A549 (cell line): ENCODE data around the gene TDP1. TPM values are rescaled to one million over a fixed set of nuclear protein-coding genes. Genes with fewer than 3 reads are reported as not detected.

Experiments used
- ATAC-seq, 2 experiments: fragments of 200-7000 bp in 1 of 2; fragments of >200 bp in 1 of 2; cut with Nextera tagmentation in 1 of 2; cut with Tn5 transposase in 1 of 2; 3 replicates each; pipeline versions ENCODE4 v1.8.0 to v1.9.1; 2018 to 2020; ENCODE audit warnings: mild to moderate bottlenecking in 1 of 2, moderate library complexity in 1 of 2
- CTCF ChIA-PET: fragments of 300-600 bp; sonication (Branson Sonifier 250); formaldehyde crosslinking; extraction: SDS; loops from one replicate; lab custom pipeline; 2021; ENCODE audit warnings: antibody characterized with exemption, inconsistent platforms; lab: Yijun Ruan, JAX
- POLR2A ChIA-PET: fragments of 350-600 bp; formaldehyde crosslinking; extraction: SDS; loops from one replicate; lab custom pipeline; 2021; ENCODE audit warnings: antibody characterized with exemption, inconsistent platforms; lab: Yijun Ruan, JAX
- DNase-seq, 2 experiments: peaks; one replicate each; pipeline versions ENCODE4 v3.0.0 to v3.0.0-alpha.2; 2011 to 2016; ENCODE audit warnings: low read depth in 1 of 2, low spot score in 1 of 2
- FAIRE-seq: peaks from 2 replicates; lab custom pipeline; 2011; peaks lifted over from hg19 to GRCh38; lab: Jason Lieb, UNC
- H3K27ac ChIP-seq, 2 experiments: fragments of >200 bp; sonication (Bioruptor Twin); formaldehyde crosslinking; 3 replicates each; pipeline ENCODE4 v1.5.1; 2016 to 2017
- H3K4me1 ChIP-seq: fragments of >200 bp; sonication (Bioruptor Twin); formaldehyde crosslinking; 3 replicates; pipeline ENCODE4 v1.6.1; 2016
- H3K4me2 ChIP-seq: fragments of >200 bp; sonication (Bioruptor Twin); formaldehyde crosslinking; 3 replicates; pipeline ENCODE4 v1.6.1; 2016
- H3K4me3 ChIP-seq: fragments of >200 bp; sonication (Bioruptor Twin); formaldehyde crosslinking; 3 replicates; pipeline ENCODE4 v1.5.1; 2016
- H3K9me3 ChIP-seq: fragments of >200 bp; sonication (Bioruptor Twin); formaldehyde crosslinking; 3 replicates; pipeline ENCODE4 v1.6.1; 2016
- BHLHE40 ChIP-seq: IDR thresholded peaks from 2 replicates; pipeline ENCODE4 v1.6.1; 2012; ENCODE audit warnings: low read depth, low read length, inconsistent platforms
- CBX8 ChIP-seq: fragments of 200-600 bp; sonication (generic); IDR thresholded peaks from 2 replicates; pipeline ENCODE4 v1.6.1; 2016
- CHD2 ChIP-seq: fragments of 150-350 bp; IDR thresholded peaks from 2 replicates; pipeline ENCODE4 v1.6.1; 2014; ENCODE audit warnings: low read length; ENCODE audit not compliant: partially characterized antibody
- CHD4 ChIP-seq: fragments of 200-600 bp; sonication (generic); IDR thresholded peaks from 2 replicates; pipeline ENCODE4 v1.6.1; 2016; ENCODE audit warnings: antibody characterized with exemption, mild to moderate bottlenecking, borderline replicate concordance
- EP300 ChIP-seq, 2 experiments: fragments of >200 bp; sonication (Bioruptor Twin); formaldehyde crosslinking; IDR thresholded peaks; 2 replicates in 1 of 2; 3 replicates in 1 of 2; pipeline ENCODE4 v1.6.1; 2016 to 2017
- FOSL2 ChIP-seq, 2 experiments: fragments of 450-650 bp in 1 of 2; fragments of >200 bp in 1 of 2; sonication (Bioruptor Twin) in 1 of 2; formaldehyde crosslinking; IDR thresholded peaks; 2 replicates each; pipeline versions ENCODE4 v1.5.0 to v1.6.1; 2016 to 2020; ENCODE audit warnings: mild to moderate bottlenecking in 1 of 2, moderate library complexity in 1 of 2
- GATA3 ChIP-seq: IDR thresholded peaks from 2 replicates; pipeline ENCODE4 v1.6.1; 2012; ENCODE audit warnings: borderline replicate concordance
- HDAC2 ChIP-seq: fragments of 200-600 bp; sonication (generic); IDR thresholded peaks from 2 replicates; pipeline ENCODE4 v1.6.1; 2016
- HOXA7 ChIP-seq: fragments of 250-450 bp; sonication (Bioruptor Pico); IDR thresholded peaks from 2 replicates; pipeline ENCODE4 v1.5.0; 2020; ENCODE audit warnings: mild to moderate bottlenecking, moderate library complexity
- HOXB13 ChIP-seq: fragments of 250-450 bp; sonication (Bioruptor Pico); IDR thresholded peaks from 2 replicates; pipeline ENCODE4 v1.5.0; 2020; ENCODE audit warnings: low read depth, mild to moderate bottlenecking, moderate library complexity
- HOXB5 ChIP-seq: fragments of 250-450 bp; sonication (Bioruptor Pico); IDR thresholded peaks from 2 replicates; pipeline ENCODE4 v1.5.0; 2020; ENCODE audit warnings: mild to moderate bottlenecking, moderate library complexity
- JUN ChIP-seq, 2 experiments: fragments of >200 bp; sonication (Bioruptor Twin); formaldehyde crosslinking; IDR thresholded peaks; 2 replicates in 1 of 2; 3 replicates in 1 of 2; pipeline ENCODE4 v1.6.1; 2016 to 2017
- KDM5A ChIP-seq: fragments of 200-600 bp; sonication (generic); IDR thresholded peaks from 2 replicates; pipeline ENCODE4 v1.6.1; 2016; ENCODE audit warnings: antibody characterized with exemption, mild to moderate bottlenecking
- MAFK ChIP-seq: fragments of 450-650 bp; IDR thresholded peaks from 2 replicates; pipeline ENCODE4 v1.6.1; 2014; ENCODE audit not compliant: partially characterized antibody
- NFE2L2 ChIP-seq: fragments of 150-350 bp; conservative IDR thresholded peaks from 2 replicates; pipeline ENCODE4 v1.6.1; 2014; ENCODE audit warnings: low read length
- POLR2A ChIP-seq: IDR thresholded peaks from 2 replicates; pipeline ENCODE4 v1.6.1; 2012; ENCODE audit warnings: mild to moderate bottlenecking, low read length
- POLR2AphosphoS2 ChIP-seq: conservative IDR thresholded peaks from 2 replicates; pipeline ENCODE4 v1.6.1; 2012; ENCODE audit warnings: low read length, improper control_type of control experiment, inconsistent platforms
- RARB ChIP-seq: fragments of 250-450 bp; sonication (Bioruptor Pico); IDR thresholded peaks from 2 replicates; pipeline ENCODE4 v1.8.0; 2021; ENCODE audit warnings: mild to moderate bottlenecking, moderate library complexity
- SMC3 ChIP-seq: fragments of >200 bp; sonication (Bioruptor Twin); formaldehyde crosslinking; IDR thresholded peaks from 3 replicates; pipeline ENCODE4 v1.6.1; 2018; ENCODE audit warnings: inconsistent platforms
- TFCP2L1 ChIP-seq: fragments of 250-450 bp; sonication (Bioruptor Pico); IDR thresholded peaks from 2 replicates; pipeline ENCODE4 v1.5.0; 2021; ENCODE audit warnings: mild to moderate bottlenecking
- ZC3H11A ChIP-seq: fragments of 450-650 bp; IDR thresholded peaks from 2 replicates; pipeline ENCODE4 v1.6.1; 2014; ENCODE audit warnings: antibody characterized with exemption, mild to moderate bottlenecking
- WGBS: methylation state at CpG from one replicate; pipeline ENCODE4 v1.1.6; 2017; ENCODE audit errors: missing lambda C conversion rate; 5-methylcytosine and 5-hydroxymethylcytosine counted together
- polyA plus RNA-seq, 4 experiments: library from polyadenylated mRNA; depleted of rRNA in 3 of 4; stranded (reverse); fragments of >200 nt; fragmentation: RNase III in 1 of 4; extraction: RNeasy Plus Mini Kit Qiagen cat#74134 plus additional on column Dnase treatment in 1 of 4; gene quantifications; 2 replicates in 3 of 4; 3 replicates in 1 of 4; pipeline ENCODE4 v1.2.3, GENCODE V29; 2011 to 2017
- TF ChIP-seq, protein P1 (sequence below): IDR thresholded peaks from 2 replicates; pipeline ENCODE4 v1.6.1; 2012
- TF ChIP-seq, protein P2 (sequence below): fragments of >200 bp; sonication (Bioruptor Twin); formaldehyde crosslinking; IDR thresholded peaks from 3 replicates; pipeline ENCODE4 v1.6.1; 2016
- TF ChIP-seq, protein P3 (sequence below): fragments of 250-450 bp; sonication (Bioruptor Pico); IDR thresholded peaks from 2 replicates; pipeline ENCODE4 v1.5.0; 2020; ENCODE audit warnings: low read depth, mild to moderate bottlenecking, moderate library complexity
- TF ChIP-seq, protein P4 (sequence below): fragments of 250-450 bp; sonication (Bioruptor Pico); IDR thresholded peaks from 2 replicates; pipeline ENCODE4 v1.5.0; 2021; ENCODE audit warnings: mild to moderate bottlenecking, moderate library complexity, borderline replicate concordance

The TDP1 gene
- polyA plus RNA-seq, 2 of the 4 experiments (the other 2 are of a cell fraction): 15.2 to 21.6 TPM

DNA sequence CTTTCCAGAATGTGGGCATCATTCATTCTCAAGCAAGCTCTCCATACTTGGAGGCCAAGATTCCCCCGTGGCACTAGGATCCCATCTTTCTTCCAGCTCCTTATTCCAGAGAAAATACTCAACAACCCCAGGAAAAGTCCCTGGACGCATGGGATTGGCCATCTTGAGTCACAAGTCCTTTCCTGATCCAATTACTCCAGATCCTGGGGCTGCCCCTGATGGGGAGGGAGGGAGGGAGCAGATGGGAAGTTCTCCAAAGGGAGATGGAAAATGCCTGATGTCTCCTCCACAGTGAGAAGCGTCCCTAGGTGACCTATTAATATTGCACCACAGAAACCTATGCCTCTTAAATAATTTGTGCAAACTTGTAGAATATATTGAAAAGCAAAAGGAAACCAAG lies 93.7 kb downstream of the TDP1 start (continued):
- TF ChIP-seq POLR2AphosphoS2 (no peak), NFE2L2 (no peak), HOXA7 (CRISPR knock-in tag) (no peak), POLR2A (no peak)
- TF ChIP-seq, protein P1, sequence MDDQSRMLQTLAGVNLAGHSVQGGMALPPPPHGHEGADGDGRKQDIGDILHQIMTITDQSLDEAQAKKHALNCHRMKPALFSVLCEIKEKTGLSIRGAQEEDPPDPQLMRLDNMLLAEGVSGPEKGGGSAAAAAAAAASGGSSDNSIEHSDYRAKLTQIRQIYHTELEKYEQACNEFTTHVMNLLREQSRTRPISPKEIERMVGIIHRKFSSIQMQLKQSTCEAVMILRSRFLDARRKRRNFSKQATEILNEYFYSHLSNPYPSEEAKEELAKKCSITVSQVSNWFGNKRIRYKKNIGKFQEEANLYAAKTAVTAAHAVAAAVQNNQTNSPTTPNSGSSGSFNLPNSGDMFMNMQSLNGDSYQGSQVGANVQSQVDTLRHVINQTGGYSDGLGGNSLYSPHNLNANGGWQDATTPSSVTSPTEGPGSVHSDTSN: no peak

DNA sequence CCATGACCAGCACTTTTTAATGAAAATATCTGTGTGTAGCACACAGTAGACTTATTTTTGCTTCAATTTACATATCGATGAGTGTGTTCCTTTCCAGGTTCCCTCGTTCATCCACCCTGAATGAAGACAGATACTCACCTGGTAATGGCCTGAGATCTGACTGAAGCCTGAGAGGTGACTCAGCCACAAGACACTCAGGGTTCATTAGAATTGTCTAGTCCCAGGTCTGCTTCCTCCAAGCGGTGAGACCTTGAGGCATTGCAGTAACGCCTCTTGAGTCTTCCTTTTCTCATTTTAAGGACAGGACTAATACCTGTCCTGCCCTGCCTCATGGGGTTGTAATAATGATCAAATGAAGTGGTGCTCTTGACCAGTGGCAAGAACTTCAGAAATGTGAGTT lies 94.5 kb downstream of the TDP1 start:
- 0 out of 3 replicates have a peak, but pooled peaks cover 5% of the 10 kb centered on the region for H3K4me1 ChIP-seq
- no peak overlapping the region for H3K4me3 ChIP-seq
- no peak for ATAC-seq
- FAIRE-seq: no peak
- no peak overlapping the region for H3K4me2 ChIP-seq
- no peak for TF ChIP-seq CHD4
- TF ChIP-seq, protein P2, sequence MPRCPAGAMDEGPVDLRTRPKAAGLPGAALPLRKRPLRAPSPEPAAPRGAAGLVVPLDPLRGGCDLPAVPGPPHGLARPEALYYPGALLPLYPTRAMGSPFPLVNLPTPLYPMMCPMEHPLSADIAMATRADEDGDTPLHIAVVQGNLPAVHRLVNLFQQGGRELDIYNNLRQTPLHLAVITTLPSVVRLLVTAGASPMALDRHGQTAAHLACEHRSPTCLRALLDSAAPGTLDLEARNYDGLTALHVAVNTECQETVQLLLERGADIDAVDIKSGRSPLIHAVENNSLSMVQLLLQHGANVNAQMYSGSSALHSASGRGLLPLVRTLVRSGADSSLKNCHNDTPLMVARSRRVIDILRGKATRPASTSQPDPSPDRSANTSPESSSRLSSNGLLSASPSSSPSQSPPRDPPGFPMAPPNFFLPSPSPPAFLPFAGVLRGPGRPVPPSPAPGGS: no peak
- no peak for TF ChIP-seq FOSL2 (IDR thresholded peaks at IDR 0.05)
- no peak for TF ChIP-seq FOSL2 (CRISPR knock-in tag; IDR thresholded peaks at IDR 0.05)
- no peak for TF ChIP-seq HOXB5
- no peak for TF ChIP-seq ZC3H11A
- CTCF ChIA-PET: no interaction called here
- no peak for DNase-seq
- 65% methylated on average over 4 of the region's 4 CpGs for WGBS
- H3K9me3 ChIP-seq: no peaks in the 10 kb centered on the region
- H3K27ac ChIP-seq: no peak overlapping the region
- POLR2A ChIA-PET: no interaction called here

DNA sequence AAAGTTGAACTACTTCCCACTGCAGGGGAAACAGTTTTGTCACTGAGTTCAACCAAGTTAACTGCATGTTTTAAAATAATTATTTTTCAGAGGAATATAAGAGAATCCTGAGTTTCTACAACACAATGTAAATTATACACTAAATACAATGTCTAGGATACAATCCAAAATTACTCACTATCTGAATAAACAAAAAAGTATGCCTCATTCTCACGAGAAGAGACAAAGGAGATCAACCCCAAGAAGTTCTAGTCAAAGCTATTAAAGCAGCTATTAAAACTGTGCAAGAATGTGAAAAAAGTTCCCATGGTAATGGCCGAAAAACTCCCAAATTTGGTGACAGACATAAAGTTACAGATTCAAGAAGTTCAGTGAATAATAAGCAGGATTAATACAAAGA lies 97.3 kb downstream of the TDP1 start:
- POLR2A ChIA-PET: no interaction called here
- FAIRE-seq (no peak), ATAC-seq (no peak), DNase-seq (no peak)
- Histone ChIP-seq H3K4me1 (0 out of 3 replicates have a peak, but pooled peaks cover 5% of the 10 kb centered on the region), H3K4me3 (no peak overlapping the region), H3K9me3 (no peaks in the 10 kb centered on the region), H3K27ac (no peak overlapping the region), H3K4me2 (no peak overlapping the region)
- TF ChIP-seq MAFK (no peak), EP300 (IDR thresholded peaks at IDR 0.05) (no peak), RARB (CRISPR knock-in tag) (no peak), SMC3 (no peak), HDAC2 (no peak), HOXB13 (CRISPR knock-in tag) (no peak), KDM5A (no peak), CBX8 (no peak), BHLHE40 (no peak), ZC3H11A (no peak), GATA3 (no peak), CHD2 (no peak), JUN (IDR thresholded peaks at IDR 0.05) (no peak), HOXB5 (no peak), TFCP2L1 (CRISPR knock-in tag) (no peak)
- TF ChIP-seq, protein P3, sequence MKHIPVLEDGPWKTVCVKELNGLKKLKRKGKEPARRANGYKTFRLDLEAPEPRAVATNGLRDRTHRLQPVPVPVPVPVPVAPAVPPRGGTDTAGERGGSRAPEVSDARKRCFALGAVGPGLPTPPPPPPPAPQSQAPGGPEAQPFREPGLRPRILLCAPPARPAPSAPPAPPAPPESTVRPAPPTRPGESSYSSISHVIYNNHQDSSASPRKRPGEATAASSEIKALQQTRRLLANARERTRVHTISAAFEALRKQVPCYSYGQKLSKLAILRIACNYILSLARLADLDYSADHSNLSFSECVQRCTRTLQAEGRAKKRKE (CRISPR knock-in tag): no peak
- TF ChIP-seq, protein P4, sequence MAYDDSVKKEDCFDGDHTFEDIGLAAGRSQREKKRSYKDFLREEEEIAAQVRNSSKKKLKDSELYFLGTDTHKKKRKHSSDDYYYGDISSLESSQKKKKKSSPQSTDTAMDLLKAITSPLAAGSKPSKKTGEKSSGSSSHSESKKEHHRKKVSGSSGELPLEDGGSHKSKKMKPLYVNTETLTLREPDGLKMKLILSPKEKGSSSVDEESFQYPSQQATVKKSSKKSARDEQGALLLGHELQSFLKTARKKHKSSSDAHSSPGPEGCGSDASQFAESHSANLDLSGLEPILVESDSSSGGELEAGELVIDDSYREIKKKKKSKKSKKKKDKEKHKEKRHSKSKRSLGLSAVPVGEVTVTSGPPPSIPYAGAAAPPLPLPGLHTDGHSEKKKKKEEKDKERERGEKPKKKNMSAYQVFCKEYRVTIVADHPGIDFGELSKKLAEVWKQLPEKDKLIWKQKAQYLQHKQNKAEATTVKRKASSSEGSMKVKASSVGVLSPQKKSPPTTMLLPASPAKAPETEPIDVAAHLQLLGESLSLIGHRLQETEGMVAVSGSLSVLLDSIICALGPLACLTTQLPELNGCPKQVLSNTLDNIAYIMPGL (CRISPR knock-in tag): no peak
- CTCF ChIA-PET: interaction anchor here (3.3 kb wide), 1 partner anchor 80 kb away, joined by 11 read pairs; no protein-coding TSS in a partner anchor
- WGBS: 47% methylated on average over 2 of the region's 2 CpGs
